B cell (primary cell): ENCODE results near the gene FMO4. TPM values are rescaled to one million over a fixed set of nuclear protein-coding genes. Genes with fewer than 3 reads are reported as not detected.
"Not testable (repeated sequence)": the region's sequence is repeated elsewhere in the genome, so short reads cannot be mapped to it uniquely, and the experiment has no call there.

Experiments used
- ATAC-seq: fragments of 200-7000 bp; cut with Tn5 transposase; one replicate; pipeline ENCODE4 v1.10.0; 2021; ENCODE audit warnings: low read depth, mild to moderate bottlenecking, moderate number of reproducible peaks, moderate library complexity
- CTCF ChIA-PET: fragments of 350-600 bp; sonication (Branson Sonifier 250); formaldehyde crosslinking; loops from one replicate; lab custom pipeline; 2021; ENCODE audit warnings: antibody characterized with exemption, inconsistent platforms; lab: Charles Lee
- POLR2A ChIA-PET: fragments of 350-600 bp; sonication (Branson Sonifier 250); formaldehyde crosslinking; loops from one replicate; lab custom pipeline; 2021; ENCODE audit warnings: antibody characterized with exemption; lab: Charles Lee
- DNase-seq: peaks from one replicate; pipeline ENCODE4 v3.0.0; 2013
- H2AFZ ChIP-seq: 2 replicates; pipeline ENCODE4 v1.6.1; 2012; ENCODE audit warnings: mild to moderate bottlenecking, low read depth, low read length; ENCODE audit not compliant: insufficient read depth, poor library complexity, severe bottlenecking
- H3K27ac ChIP-seq, 2 donors: 1 replicate in 1 of 2; 2 replicates in 1 of 2; pipeline ENCODE4 v1.5.1; 2012 to 2013; ENCODE audit warnings: low read length in 2 of 2, mild to moderate bottlenecking in 2 of 2, moderate library complexity in 1 of 2
- H3K27me3 ChIP-seq, 4 experiments: fragments of 200-600 bp in 1 of 4; sonication (generic) in 1 of 4; replicated peaks in 1 of 4; 1 replicate in 2 of 4; 2 replicates in 2 of 4; pipeline versions ENCODE4 v1.6.1 to v1.7.0; 2013 to 2016; ENCODE audit warnings: low read length in 3 of 4, mild to moderate bottlenecking in 2 of 4, mixed read lengths in 1 of 4, moderate library complexity in 1 of 4; ENCODE audit not compliant: insufficient read depth in 4 of 4, control insufficient read depth in 3 of 4; ENCODE audit errors: control extremely low read depth in 1 of 4
- H3K36me3 ChIP-seq, 2 experiments: replicated peaks in 1 of 2; 1 replicate in 1 of 2; 2 replicates in 1 of 2; pipeline versions ENCODE4 v1.6.1 to v1.7.1; 2013; ENCODE audit warnings: low read length in 1 of 2; ENCODE audit not compliant: insufficient read depth in 2 of 2, control insufficient read depth in 1 of 2; ENCODE audit errors: control extremely low read depth in 1 of 2, extremely low read depth in 1 of 2
- H3K4me1 ChIP-seq, 2 donors: fragments of 200-600 bp in 1 of 2; sonication (generic) in 1 of 2; 1 replicate in 1 of 2; 2 replicates in 1 of 2; pipeline versions ENCODE4 v1.5.1 to v1.6.1; 2013 to 2017; ENCODE audit warnings: low read length in 2 of 2; ENCODE audit not compliant: control insufficient read depth in 2 of 2, insufficient read depth in 2 of 2
- H3K4me2 ChIP-seq: replicated peaks from 2 replicates; pipeline ENCODE3; 2012; ENCODE audit warnings: mild to moderate bottlenecking, low read depth, low read length; ENCODE audit not compliant: poor library complexity, severe bottlenecking
- H3K4me3 ChIP-seq, 5 experiments: fragments of 200-600 bp in 1 of 5; sonication (generic) in 1 of 5; 1 replicate in 3 of 5; 2 replicates in 2 of 5; pipeline versions ENCODE4 v1.5.1 to v1.7.0; 2011 to 2016; ENCODE audit warnings: low read length in 4 of 5, mild to moderate bottlenecking in 4 of 5, low read depth in 2 of 5, control low read depth in 1 of 5, moderate library complexity in 1 of 5; ENCODE audit not compliant: insufficient read depth in 1 of 5; ENCODE audit errors: control extremely low read depth in 1 of 5, extremely low read depth in 1 of 5
- H3K79me2 ChIP-seq: fragments of 200-600 bp; sonication (generic); one replicate; pipeline ENCODE4 v1.6.0; 2016; ENCODE audit warnings: low read length; ENCODE audit not compliant: control insufficient read depth, insufficient read depth
- H3K9ac ChIP-seq: fragments of 200-600 bp; sonication (generic); 2 replicates; pipeline ENCODE4 v1.6.1; 2017; ENCODE audit warnings: mild to moderate bottlenecking, low read length, moderate library complexity
- H3K9me3 ChIP-seq, 3 donors: one replicate each; pipeline versions ENCODE4 v1.6.1 to v1.7.1; 2013; ENCODE audit warnings: low read length in 2 of 3; ENCODE audit not compliant: control insufficient read depth in 2 of 3, insufficient read depth in 1 of 3; ENCODE audit errors: control extremely low read depth in 1 of 3
- H4K20me1 ChIP-seq: 2 replicates; pipeline ENCODE4 v1.6.0; 2012; ENCODE audit warnings: mild to moderate bottlenecking, low read length; ENCODE audit not compliant: insufficient read depth, control insufficient read depth, poor library complexity, severe bottlenecking
- H3K27ac Mint-ChIP-seq: one replicate; pipeline ENCODE4 v1.8.0; 2021; ENCODE audit warnings: mixed read lengths
- H3K27me3 Mint-ChIP-seq: one replicate; pipeline ENCODE4 v1.8.0; 2021; ENCODE audit warnings: mixed read lengths
- H3K4me1 Mint-ChIP-seq: one replicate; pipeline ENCODE4 v1.8.0; 2021; ENCODE audit warnings: mixed read lengths
- H3K4me3 Mint-ChIP-seq: one replicate; pipeline ENCODE4 v1.8.0; 2021; ENCODE audit warnings: mixed read lengths
- H3K9me3 Mint-ChIP-seq: one replicate; pipeline ENCODE4 v1.8.0; 2022; ENCODE audit warnings: mixed read lengths; ENCODE audit not compliant: insufficient read depth
- CTCF ChIP-seq: fragments of 200-600 bp; IDR thresholded peaks from one replicate; pipeline ENCODE4 v1.8.0; 2022; ENCODE audit warnings: antibody characterized with exemption, mild to moderate bottlenecking
- EZH2 ChIP-seq: IDR thresholded peaks from 2 replicates; pipeline ENCODE4 v1.6.1; 2012; ENCODE audit warnings: borderline replicate concordance, low read depth, mild to moderate bottlenecking, moderate library complexity, low read length; ENCODE audit not compliant: insufficient read depth, poor library complexity, severe bottlenecking
- WGBS: methylation state at CpG from one replicate; pipeline ENCODE4 v1.1.5; 2013; ENCODE audit warnings: missing lambda C conversion rate; ENCODE audit not compliant: insufficient coverage; 5-methylcytosine and 5-hydroxymethylcytosine counted together
- intact Hi-C: fragments of 100-400 bp; cut with micrococcal nuclease; formaldehyde crosslinking; loops from one replicate; pipeline ENCODE4 v1.10.0; 2022
- polyA plus RNA-seq: library from polyadenylated mRNA; depleted of rRNA; stranded (reverse); fragments of >200 nt; gene quantifications from 2 replicates; pipeline ENCODE4 v1.2.3, GENCODE V29; 2012
- total RNA-seq, 2 donors: library from RNA; stranded (reverse); fragments of 120-200 nt in 1 of 2; gene quantifications; 1 replicate in 1 of 2; 2 replicates in 1 of 2; pipeline versions ENCODE4 v1.2.3 to v1.2.4, GENCODE V29; 2013 to 2022

Gene FMO4
- total and polyA plus RNA-seq, 2 donors (not counting 1 experiment from before 2014, with no cell fraction given) = 2.5 to 3.0 TPM

GRCh38 chr1:171335964-171336363, 22.0 kb downstream of the FMO4 start:
- Mint-ChIP-seq H3K9me3 (no peaks in the 10 kb centered on the region), H3K27me3 (no peaks in the 10 kb centered on the region), H3K27ac (no peak overlapping the region), H3K4me1 (no peaks in the 10 kb centered on the region), H3K4me3 (no peak overlapping the region)
- H3K4me3 ChIP-seq = no peak overlapping the region
- ChIA-PET POLR2A (no interaction called here), CTCF (interaction anchor here (2.2 kb wide), 1 partner anchor 22 kb away, joined by 9 read pairs; the partner anchor contains the start of gene FMO4)
- H3K27ac ChIP-seq = no peak overlapping the region
- H3K27me3 ChIP-seq = no peaks in the 10 kb centered on the region
- H3K4me1 ChIP-seq = no peaks in the 10 kb centered on the region
- no peak for TF ChIP-seq CTCF
- no peak for TF ChIP-seq EZH2
- no peaks in the 10 kb centered on the region for H3K9me3 ChIP-seq
- no peaks in the 10 kb centered on the region for H3K79me2 ChIP-seq
- no peak for ATAC-seq
- no peaks in the 10 kb centered on the region for H4K20me1 ChIP-seq
- 89% methylated on average over 1 of the region's 1 CpG for WGBS
- no peaks in the 10 kb centered on the region for H3K36me3 ChIP-seq
- no peak overlapping the region for H2AFZ ChIP-seq
- DNase-seq = no peak
- H3K9ac ChIP-seq = no peak overlapping the region
- no peak overlapping the region for H3K4me2 ChIP-seq
- intact Hi-C loops = no loop called here

- H3K4me3 ChIP-seq, H3K9me3 ChIP-seq, H3K27ac ChIP-seq, intact Hi-C loops, H3K79me2 ChIP-seq, ATAC-seq, H3K27me3 Mint-ChIP-seq, H3K4me1 Mint-ChIP-seq, H3K36me3 ChIP-seq, H3K9me3 Mint-ChIP-seq, H4K20me1 ChIP-seq, H3K9ac ChIP-seq, H3K27ac Mint-ChIP-seq, DNase-seq, H3K27me3 ChIP-seq, POLR2A ChIA-PET, H3K4me3 Mint-ChIP-seq, H3K4me2 ChIP-seq, H3K4me1 ChIP-seq, H2AFZ ChIP-seq, CTCF ChIA-PET: not testable (repeated sequence)
- WGBS = 100% methylated on average over 5 of the region's 6 CpGs
These were observed 25.4 kb downstream of the FMO4 start for GRCh38 chr1:171339345-171339744.
